ENCODE data around the gene TSC1.

TSC1 gene

GRCh38 chr9:132955768-132956167, 11.4 kb upstream of the TSC1 start:
- Mint-ChIP-seq H3K36me3 (peaks cover 2% of the 10 kb centered on the region), H3K27ac (no peak overlapping the region), H3K9me3 (ENCODE audit: low read depth) (peaks cover 6% of the 10 kb centered on the region), H3K4me1 (ENCODE audit: low read depth) (no peaks in the 10 kb centered on the region), H3K27me3 (peaks cover 4% of the 10 kb centered on the region), H3K4me3 (no peak overlapping the region)

DNA sequence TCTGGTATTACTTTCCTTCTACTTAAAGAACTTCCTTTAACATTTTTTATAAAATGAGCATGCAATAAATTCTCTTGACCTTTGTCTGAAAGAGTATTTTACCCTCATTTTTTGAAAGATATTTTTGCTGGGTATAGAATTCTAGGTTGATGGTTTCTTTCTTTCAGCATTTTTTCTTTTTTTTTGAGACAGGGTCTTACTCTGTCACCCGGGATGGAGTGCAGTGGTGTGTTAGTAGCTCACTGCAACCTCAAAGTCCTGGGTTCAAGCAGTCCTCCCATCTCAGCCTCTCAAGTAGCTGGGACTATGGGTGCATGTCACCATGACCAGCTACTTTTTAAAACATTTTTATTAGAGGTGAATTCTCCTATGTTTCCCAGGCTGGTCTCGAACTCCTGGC, 10.7 kb upstream of the TSC1 start:
- peaks cover 6% of the 10 kb centered on the region for H3K9me3 Mint-ChIP-seq (ENCODE audit: low read depth)
- H3K36me3 Mint-ChIP-seq, result peaks cover 2% of the 10 kb centered on the region
- peaks cover 4% of the 10 kb centered on the region for H3K27me3 Mint-ChIP-seq
- H3K27ac Mint-ChIP-seq, result no peak overlapping the region
- H3K4me3 Mint-ChIP-seq, result no peak overlapping the region
- H3K4me1 Mint-ChIP-seq (ENCODE audit: low read depth), result no peaks in the 10 kb centered on the region

GRCh38 chr9:132949709-132950108, 5.3 kb upstream of the TSC1 start:
- H3K9me3 Mint-ChIP-seq (ENCODE audit: low read depth), result no peaks in the 10 kb centered on the region
- no peaks in the 10 kb centered on the region for H3K36me3 Mint-ChIP-seq
- no peak overlapping the region for H3K27ac Mint-ChIP-seq
- peaks cover 5% of the 10 kb centered on the region for H3K4me1 Mint-ChIP-seq (ENCODE audit: low read depth)
- H3K27me3 Mint-ChIP-seq, result no peaks in the 10 kb centered on the region
- no peak overlapping the region for H3K4me3 Mint-ChIP-seq

- no peaks in the 10 kb centered on the region for H3K27me3 Mint-ChIP-seq
- H3K36me3 Mint-ChIP-seq, result no peaks in the 10 kb centered on the region
- H3K9me3 Mint-ChIP-seq (ENCODE audit: low read depth), result no peaks in the 10 kb centered on the region
- H3K4me3 Mint-ChIP-seq, result no peak overlapping the region
- H3K4me1 Mint-ChIP-seq (ENCODE audit: low read depth), result peaks cover 10% of the 10 kb centered on the region
- H3K27ac Mint-ChIP-seq, result no peak overlapping the region
Measured at GRCh38 chr9:132948482-132949050, 4.2 kb upstream of the TSC1 start.

DNA sequence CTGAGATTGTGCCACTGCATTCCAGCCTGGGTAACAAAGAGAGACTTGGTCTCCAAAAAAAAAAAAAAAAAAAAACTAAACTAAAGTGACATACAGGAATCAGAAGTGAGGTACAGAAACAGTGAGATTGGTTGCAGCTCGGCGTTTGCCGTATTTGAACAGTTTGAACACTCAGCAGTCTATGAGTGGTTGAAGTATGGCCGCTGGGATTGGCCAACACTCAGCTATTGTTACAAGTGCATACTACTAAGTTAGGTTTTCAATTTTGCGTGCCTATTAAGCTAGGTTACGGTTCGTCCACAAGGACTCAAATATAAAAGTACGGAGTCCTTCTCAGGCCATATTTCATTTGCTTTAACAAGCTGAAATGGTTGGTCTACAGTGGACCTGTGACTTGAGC, 3.3 kb upstream of the TSC1 start:
- no peaks in the 10 kb centered on the region for H3K9me3 Mint-ChIP-seq (ENCODE audit: low read depth)
- no peak overlapping the region for H3K27ac Mint-ChIP-seq
- peaks cover 15% of the 10 kb centered on the region for H3K4me1 Mint-ChIP-seq (ENCODE audit: low read depth)
- no peak overlapping the region for H3K4me3 Mint-ChIP-seq
- H3K36me3 Mint-ChIP-seq, result no peaks in the 10 kb centered on the region
- H3K27me3 Mint-ChIP-seq, result no peaks in the 10 kb centered on the region

- H3K9me3 Mint-ChIP-seq (ENCODE audit: low read depth), result no peaks in the 10 kb centered on the region
- H3K36me3 Mint-ChIP-seq, result no peaks in the 10 kb centered on the region
- no peak overlapping the region for H3K27ac Mint-ChIP-seq
- no peaks in the 10 kb centered on the region for H3K27me3 Mint-ChIP-seq
- H3K4me3 Mint-ChIP-seq, result peak overlapping the region; percentile 17
- H3K4me1 Mint-ChIP-seq (ENCODE audit: low read depth), result peaks cover 21% of the 10 kb centered on the region
Measured at GRCh38 chr9:132946631-132947295, 2.3 kb upstream of the TSC1 start.

DNA sequence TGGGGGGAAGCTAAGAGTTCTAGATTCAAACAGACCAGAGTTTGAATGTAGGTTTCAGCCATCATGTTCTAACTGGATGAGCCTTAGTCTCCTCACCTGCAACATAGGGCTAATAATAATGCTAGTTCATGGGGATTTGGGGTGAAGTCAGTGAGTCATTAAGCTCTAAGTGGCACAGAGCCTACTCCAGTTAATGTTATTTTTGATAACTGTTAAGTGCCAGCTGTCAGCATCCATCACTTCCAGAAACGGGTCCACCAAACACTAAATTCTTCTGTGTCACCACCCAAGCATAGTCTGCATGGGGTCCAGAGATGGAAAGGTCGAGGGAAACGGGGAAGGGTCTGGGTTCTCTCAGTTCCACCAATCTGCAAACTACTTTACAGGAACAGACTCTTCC, 1.8 kb upstream of the TSC1 start:
- H3K27me3 Mint-ChIP-seq, result no peaks in the 10 kb centered on the region
- H3K9me3 Mint-ChIP-seq (ENCODE audit: low read depth), result no peaks in the 10 kb centered on the region
- peaks cover 23% of the 10 kb centered on the region for H3K4me1 Mint-ChIP-seq (ENCODE audit: low read depth)
- H3K27ac Mint-ChIP-seq, result no peak overlapping the region
- no peak overlapping the region for H3K4me3 Mint-ChIP-seq
- no peaks in the 10 kb centered on the region for H3K36me3 Mint-ChIP-seq

GRCh38 chr9:132945186-132946130, 1.0 kb upstream of the TSC1 start:
- H3K27me3 Mint-ChIP-seq, result no peaks in the 10 kb centered on the region
- H3K27ac Mint-ChIP-seq, result peak overlapping the region; percentile 99
- peaks cover 23% of the 10 kb centered on the region for H3K4me1 Mint-ChIP-seq (ENCODE audit: low read depth)
- no peaks in the 10 kb centered on the region for H3K36me3 Mint-ChIP-seq
- H3K9me3 Mint-ChIP-seq (ENCODE audit: low read depth), result no peaks in the 10 kb centered on the region
- peak overlapping the region; percentile 98 for H3K4me3 Mint-ChIP-seq

GRCh38 chr9:132943651-132944293, 644 bp downstream of the TSC1 start:
- no peaks in the 10 kb centered on the region for H3K27me3 Mint-ChIP-seq
- H3K36me3 Mint-ChIP-seq, result no peaks in the 10 kb centered on the region
- peaks cover 23% of the 10 kb centered on the region for H3K4me1 Mint-ChIP-seq (ENCODE audit: low read depth)
- H3K27ac Mint-ChIP-seq, result peak overlapping the region; percentile 85
- peak overlapping the region; percentile 98 for H3K4me3 Mint-ChIP-seq
- no peaks in the 10 kb centered on the region for H3K9me3 Mint-ChIP-seq (ENCODE audit: low read depth)

- H3K36me3 Mint-ChIP-seq, result no peaks in the 10 kb centered on the region
- no peaks in the 10 kb centered on the region for H3K9me3 Mint-ChIP-seq (ENCODE audit: low read depth)
- H3K4me1 Mint-ChIP-seq (ENCODE audit: low read depth), result peaks cover 23% of the 10 kb centered on the region
- no peak overlapping the region for H3K27ac Mint-ChIP-seq
- H3K27me3 Mint-ChIP-seq, result no peaks in the 10 kb centered on the region
- H3K4me3 Mint-ChIP-seq, result peak overlapping the region; percentile 98
Measured at GRCh38 chr9:132942541-132943182, 1.8 kb downstream of the TSC1 start.

DNA sequence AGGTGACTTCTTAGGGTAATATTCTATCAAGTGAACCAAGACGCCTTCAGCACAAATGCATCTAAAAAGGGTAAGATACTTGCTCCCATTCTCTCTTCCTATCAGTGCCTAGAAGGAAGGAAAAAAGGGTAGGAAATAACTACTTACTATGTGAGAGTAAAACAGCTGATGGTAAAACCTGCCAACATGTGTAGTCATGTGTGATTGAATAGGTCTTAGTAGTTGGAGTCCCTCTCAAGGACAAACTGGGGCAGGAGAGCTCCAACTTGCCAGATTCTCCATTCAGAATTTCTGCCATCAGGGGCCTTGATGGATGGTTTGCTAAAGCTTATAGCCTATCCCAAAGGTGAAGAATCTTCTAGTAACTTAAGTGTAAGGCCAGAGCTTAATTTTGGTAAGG, 5.2 kb downstream of the TSC1 start:
- Mint-ChIP-seq H3K4me1 (ENCODE audit: low read depth) (peaks cover 19% of the 10 kb centered on the region), H3K9me3 (ENCODE audit: low read depth) (no peaks in the 10 kb centered on the region), H3K27me3 (no peaks in the 10 kb centered on the region), H3K4me3 (no peak overlapping the region), H3K27ac (no peak overlapping the region), H3K36me3 (no peaks in the 10 kb centered on the region)

- Mint-ChIP-seq H3K27ac (no peak overlapping the region), H3K4me1 (ENCODE audit: low read depth) (peaks cover 10% of the 10 kb centered on the region), H3K9me3 (ENCODE audit: low read depth) (no peaks in the 10 kb centered on the region), H3K27me3 (no peaks in the 10 kb centered on the region), H3K36me3 (peaks cover 6% of the 10 kb centered on the region), H3K4me3 (no peak overlapping the region)
Measured at GRCh38 chr9:132937463-132937901, 6.9 kb downstream of the TSC1 start.

- Mint-ChIP-seq H3K4me1 (ENCODE audit: low read depth) (peaks cover 3% of the 10 kb centered on the region), H3K36me3 (peaks cover 8% of the 10 kb centered on the region), H3K4me3 (no peak overlapping the region), H3K27ac (no peak overlapping the region), H3K27me3 (no peaks in the 10 kb centered on the region), H3K9me3 (ENCODE audit: low read depth) (no peaks in the 10 kb centered on the region)
Measured at GRCh38 chr9:132935026-132935425, 9.4 kb downstream of the TSC1 start.

- Mint-ChIP-seq H3K4me1 (ENCODE audit: low read depth) (peaks cover 4% of the 10 kb centered on the region), H3K36me3 (peaks cover 17% of the 10 kb centered on the region), H3K9me3 (ENCODE audit: low read depth) (no peaks in the 10 kb centered on the region), H3K4me3 (no peak overlapping the region), H3K27me3 (no peaks in the 10 kb centered on the region), H3K27ac (no peak overlapping the region)
Measured at GRCh38 chr9:132931178-132931735, 13.2 kb downstream of the TSC1 start.
